Measurements from ENCODE around the gene TJP2. TPM values are rescaled to one million over a fixed set of nuclear protein-coding genes. Genes with fewer than 3 reads are reported as not detected.

Gene TJP2
- polyA plus RNA-seq (2014; cell fraction: cytosol; rRNA removed), result 24.9 and 27.6 TPM in 2 replicates
- polyA plus RNA-seq (2014; cell fraction: nucleus; rRNA removed), result 32.5 and 52.7 TPM in 2 replicates

GRCh38 chr9:69173891-69174615 lies at the start of gene TJP2:
TSS of gene TJP2 (plus strand) at chr9:69174277. CDS start at chr9:69174373, 96 bp downstream.
- peak; percentile 70 for DNase-seq (ENCODE audit: low spot score)

GRCh38 chr9:69130456-69131441 lies 43.3 kb upstream of the TJP2 start:
- DNase-seq (ENCODE audit: low spot score), result no peak

GRCh38 chr9:69131682-69132081 lies 42.4 kb upstream of the TJP2 start:
- DNase-seq (ENCODE audit: low spot score), result no peak

- DNase-seq (ENCODE audit: low spot score), result no peak
These were observed 41.7 kb upstream of the TJP2 start for GRCh38 chr9:69132361-69132760.

GRCh38 chr9:69134412-69134811 lies 39.7 kb upstream of the TJP2 start:
- no peak for DNase-seq (ENCODE audit: low spot score)

GRCh38 chr9:69136185-69136584 lies 37.9 kb upstream of the TJP2 start:
- no peak for DNase-seq (ENCODE audit: low spot score)

GRCh38 chr9:69136779-69137178 lies 37.3 kb upstream of the TJP2 start:
- DNase-seq (ENCODE audit: low spot score), result no peak

- no peak for DNase-seq (ENCODE audit: low spot score)
These were observed 36.8 kb upstream of the TJP2 start for GRCh38 chr9:69137311-69137710.

GRCh38 chr9:69139596-69139995 lies 34.5 kb upstream of the TJP2 start:
- no peak for DNase-seq (ENCODE audit: low spot score)

- DNase-seq (ENCODE audit: low spot score), result no peak
These were observed 33.8 kb upstream of the TJP2 start for GRCh38 chr9:69140123-69140735.

GRCh38 chr9:69141851-69142250 lies 32.2 kb upstream of the TJP2 start:
- DNase-seq (ENCODE audit: low spot score), result no peak

GRCh38 chr9:69143291-69143690 lies 30.8 kb upstream of the TJP2 start:
- DNase-seq (ENCODE audit: low spot score), result no peak

GRCh38 chr9:69145144-69145715 lies 28.8 kb upstream of the TJP2 start:
- DNase-seq (ENCODE audit: low spot score), result no peak

- DNase-seq (ENCODE audit: low spot score), result no peak
These were observed 26.8 kb upstream of the TJP2 start for GRCh38 chr9:69147041-69147834.

- no peak for DNase-seq (ENCODE audit: low spot score)
These were observed 24.7 kb upstream of the TJP2 start for GRCh38 chr9:69149321-69149807.

GRCh38 chr9:69151506-69151905 lies 22.6 kb upstream of the TJP2 start:
- no peak for DNase-seq (ENCODE audit: low spot score)

GRCh38 chr9:69153707-69154521 lies 20.2 kb upstream of the TJP2 start:
- no peak for DNase-seq (ENCODE audit: low spot score)

- no peak for DNase-seq (ENCODE audit: low spot score)
These were observed 18.6 kb upstream of the TJP2 start for GRCh38 chr9:69155341-69156030.

Data from SK-N-DZ (cell line).